Bronchial epithelial cell (primary cell): ENCODE results near the gene FAT1. TPM values are rescaled to one million over a fixed set of nuclear protein-coding genes. Genes with fewer than 3 reads are reported as not detected.

Source experiments
- DNase-seq: peaks from one replicate; pipeline ENCODE4 v3.0.0-alpha.2; 2010; ENCODE audit warnings: low read depth
- FAIRE-seq: peaks from 2 replicates; lab custom pipeline; 2011; peaks lifted over from hg19 to GRCh38; lab: Jason Lieb, UNC
- H3K27me3 ChIP-seq: 2 replicates; pipeline ENCODE4 v1.5.1; 2011; ENCODE audit warnings: low read length; ENCODE audit not compliant: control insufficient read depth, insufficient read depth
- H3K36me3 ChIP-seq: 2 replicates; pipeline ENCODE4 v1.5.1; 2011; ENCODE audit warnings: low read length; ENCODE audit not compliant: control insufficient read depth, insufficient read depth
- H3K4me3 ChIP-seq: 2 replicates; pipeline ENCODE4 v1.5.1; 2011; ENCODE audit warnings: mild to moderate bottlenecking, low read depth, low read length, control low read depth
- total RNA-seq: library from RNA; depleted of rRNA; stranded (reverse); fragments of >200 nt; gene quantifications from 2 replicates; pipeline ENCODE4 v1.2.1, GENCODE V29; 2014
- TF ChIP-seq, protein P1 (sequence below): IDR thresholded peaks from 2 replicates; pipeline ENCODE4 v1.5.1; 2011; ENCODE audit warnings: mild to moderate bottlenecking, moderate library complexity, low read length, control low read depth, inconsistent platforms; ENCODE audit not compliant: insufficient read depth, severe bottlenecking

FAT1 gene
- total RNA-seq, 1 donor from 2014 or later = 237 TPM

DNA sequence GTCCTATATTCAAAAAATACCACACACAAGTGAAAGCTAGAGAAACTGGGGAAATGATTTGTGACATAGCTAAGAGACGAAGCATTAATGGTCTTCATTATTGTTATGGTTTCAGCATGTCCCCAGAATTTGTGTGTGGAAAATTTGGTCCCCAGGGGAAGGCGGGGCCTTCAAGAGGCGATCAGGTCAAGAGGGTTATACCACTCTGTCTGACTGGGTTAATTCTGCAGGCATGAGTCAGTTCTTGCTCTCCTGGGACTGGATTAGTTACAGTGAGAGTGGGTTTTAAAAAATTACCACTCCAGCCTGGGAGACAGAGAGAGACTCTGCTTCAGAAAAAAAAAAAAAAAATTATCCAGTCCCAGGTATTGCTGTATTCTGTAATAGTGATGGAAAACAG lies 166.2 kb downstream of the FAT1 start:
- Histone ChIP-seq H3K4me3 (no peak overlapping the region), H3K27me3 (no peaks in the 10 kb centered on the region), H3K36me3 (no peaks in the 10 kb centered on the region)
- TF ChIP-seq, protein P1, sequence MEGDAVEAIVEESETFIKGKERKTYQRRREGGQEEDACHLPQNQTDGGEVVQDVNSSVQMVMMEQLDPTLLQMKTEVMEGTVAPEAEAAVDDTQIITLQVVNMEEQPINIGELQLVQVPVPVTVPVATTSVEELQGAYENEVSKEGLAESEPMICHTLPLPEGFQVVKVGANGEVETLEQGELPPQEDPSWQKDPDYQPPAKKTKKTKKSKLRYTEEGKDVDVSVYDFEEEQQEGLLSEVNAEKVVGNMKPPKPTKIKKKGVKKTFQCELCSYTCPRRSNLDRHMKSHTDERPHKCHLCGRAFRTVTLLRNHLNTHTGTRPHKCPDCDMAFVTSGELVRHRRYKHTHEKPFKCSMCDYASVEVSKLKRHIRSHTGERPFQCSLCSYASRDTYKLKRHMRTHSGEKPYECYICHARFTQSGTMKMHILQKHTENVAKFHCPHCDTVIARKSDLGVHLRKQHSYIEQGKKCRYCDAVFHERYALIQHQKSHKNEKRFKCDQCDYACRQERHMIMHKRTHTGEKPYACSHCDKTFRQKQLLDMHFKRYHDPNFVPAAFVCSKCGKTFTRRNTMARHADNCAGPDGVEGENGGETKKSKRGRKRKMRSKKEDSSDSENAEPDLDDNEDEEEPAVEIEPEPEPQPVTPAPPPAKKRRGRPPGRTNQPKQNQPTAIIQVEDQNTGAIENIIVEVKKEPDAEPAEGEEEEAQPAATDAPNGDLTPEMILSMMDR = no peak
- FAIRE-seq (no peak), DNase-seq (peak; percentile 38)

DNA sequence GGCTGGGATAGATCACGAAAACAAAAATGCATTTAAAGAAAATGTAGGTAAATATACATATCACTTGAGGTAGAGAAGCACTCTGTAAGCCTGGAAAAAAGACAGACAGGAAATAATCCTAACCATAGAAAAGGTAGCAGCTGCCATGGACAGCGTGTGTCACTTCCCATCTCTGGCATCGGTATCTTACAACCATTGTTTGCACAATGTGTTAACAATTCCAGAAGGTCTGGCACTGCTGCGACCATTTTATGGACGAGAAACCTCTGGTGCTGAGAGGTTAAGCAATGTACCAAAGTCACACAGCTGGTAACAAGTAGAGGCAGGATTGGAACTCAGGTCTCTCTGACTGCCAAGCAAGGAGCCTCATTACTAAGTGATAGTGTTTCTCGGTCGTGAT lies 166.6 kb downstream of the FAT1 start:
- FAIRE-seq (no peak), DNase-seq (no peak)
- no peaks in the 10 kb centered on the region for H3K27me3 ChIP-seq
- no peaks in the 10 kb centered on the region for H3K36me3 ChIP-seq
- TF ChIP-seq, protein P1 = no peak
- H3K4me3 ChIP-seq = no peak overlapping the region

DNA sequence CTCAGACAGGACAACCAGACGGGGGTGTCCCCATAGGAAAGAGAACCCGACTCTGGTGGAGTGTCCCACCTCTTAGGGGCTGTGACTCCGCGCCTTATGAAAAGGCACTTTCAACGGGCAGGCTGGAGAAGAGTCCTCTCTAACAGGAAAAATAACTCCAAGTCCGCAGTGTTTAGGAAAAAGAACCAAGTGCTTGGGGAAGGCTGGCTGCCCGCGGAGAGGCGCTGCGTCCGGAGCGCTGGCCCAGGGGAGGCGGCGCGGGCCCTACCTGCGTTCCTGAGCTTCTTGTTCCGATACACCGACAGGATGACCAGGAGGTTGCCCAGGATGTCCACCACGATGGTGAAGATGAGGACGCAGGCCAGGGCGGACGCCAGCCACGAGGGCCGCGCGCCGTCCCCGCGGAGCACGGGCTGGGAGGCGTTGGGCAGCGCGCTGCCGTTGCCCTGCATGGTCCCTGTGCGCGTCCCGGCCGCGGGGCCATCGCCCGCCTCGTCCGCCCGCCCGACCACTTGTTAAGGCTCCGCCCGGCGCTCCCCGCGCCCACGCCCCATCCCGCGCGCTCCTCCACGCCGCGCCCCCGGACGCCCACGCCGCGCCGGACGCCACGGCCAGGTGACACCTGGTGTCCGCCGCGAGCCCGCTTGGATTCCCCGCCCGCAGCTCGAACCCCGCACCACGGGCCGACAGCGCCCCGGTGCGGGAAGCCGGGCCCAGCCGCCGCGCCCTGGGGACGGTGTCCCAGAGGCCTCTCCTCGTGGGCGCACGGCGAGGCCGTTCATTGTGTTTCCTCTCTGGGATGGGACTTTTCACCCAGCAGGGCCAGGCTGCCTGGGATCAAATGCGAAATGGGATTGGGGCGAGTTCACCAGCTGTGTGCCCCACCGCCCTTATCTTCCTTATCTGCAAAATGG lies 168.5 kb downstream of the FAT1 start, which contains the start of gene MTNR1A:
Gene MTNR1A, minus strand, starts transcription at position 654 of the 914 bp plus-strand sequence. Its CDS starts 202 bp downstream, at position 452.
- H3K4me3 ChIP-seq = peak within 1 kb of the TSS; percentile 39

DNA sequence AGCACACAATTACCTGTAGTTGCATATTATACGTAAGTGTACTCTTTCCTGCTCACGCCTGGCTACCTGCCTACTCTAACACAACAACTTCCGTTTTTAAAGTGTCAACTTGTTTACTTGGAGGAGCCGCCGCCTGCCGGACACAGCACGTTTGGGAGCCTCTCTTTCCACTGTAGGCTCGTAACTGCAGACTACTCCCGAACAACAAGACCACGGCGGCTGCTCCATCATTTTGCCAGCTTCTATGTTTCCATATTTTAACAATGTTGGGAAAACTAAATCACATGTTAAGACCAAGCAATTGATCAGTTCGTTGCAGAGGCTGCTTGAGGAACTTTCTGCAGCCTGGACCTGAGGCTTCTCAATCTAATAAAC lies 169.1 kb downstream of the FAT1 start:
- H3K4me3 ChIP-seq = peak overlapping the region; percentile 39
- peaks cover 1% of the 10 kb centered on the region for H3K27me3 ChIP-seq
- DNase-seq (peak; percentile 48), FAIRE-seq (no peak)
- TF ChIP-seq, protein P1 = peak; percentile 54
- H3K36me3 ChIP-seq = no peaks in the 10 kb centered on the region

More for the DNA sequence above, 168.5 kb downstream of the FAT1 start, which contains the start of gene MTNR1A:
- Histone ChIP-seq H3K36me3 (no peaks in the 10 kb centered on the region), H3K27me3 (no peaks in the 10 kb centered on the region)
- TF ChIP-seq, protein P1 = peak; percentile 14
- FAIRE-seq (no peak), DNase-seq (no peak)

DNA sequence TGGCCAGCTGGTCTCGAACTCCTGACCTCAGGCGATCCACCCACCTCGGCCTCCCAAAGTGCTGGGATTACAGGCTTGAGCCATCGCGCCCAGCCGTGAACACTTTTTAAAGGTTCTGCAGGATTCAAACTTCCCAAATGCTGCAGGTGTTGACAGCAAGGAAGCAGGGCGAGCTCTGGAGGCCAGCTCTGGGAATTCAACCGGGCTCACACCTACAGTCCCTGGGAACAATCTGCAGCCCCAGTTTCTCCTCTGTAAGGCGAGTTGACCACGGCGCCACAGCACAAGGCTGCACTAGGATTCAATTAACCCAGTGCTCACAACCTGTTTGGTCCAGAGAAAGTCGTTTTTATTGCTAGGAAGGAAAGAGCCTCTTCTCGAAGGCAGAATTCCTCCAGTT lies 169.9 kb downstream of the FAT1 start:
- DNase-seq = no peak
- TF ChIP-seq, protein P1 = no peak
- no peaks in the 10 kb centered on the region for H3K36me3 ChIP-seq
- FAIRE-seq = no peak
- no peak overlapping the region for H3K4me3 ChIP-seq
- peaks cover 1% of the 10 kb centered on the region for H3K27me3 ChIP-seq
